NT2/D1 (cell line): Measurements from ENCODE around the gene TUT4.

Experiments used
- SUZ12 ChIP-seq: IDR thresholded peaks from 2 replicates; pipeline ENCODE4 v1.6.1; 2011; ENCODE audit not compliant: insufficient read length, insufficient read depth; ENCODE audit errors: extremely low read depth
- YY1 ChIP-seq: IDR thresholded peaks from 2 replicates; pipeline ENCODE4 v1.6.1; 2011; ENCODE audit not compliant: insufficient read length, insufficient read depth

DNA sequence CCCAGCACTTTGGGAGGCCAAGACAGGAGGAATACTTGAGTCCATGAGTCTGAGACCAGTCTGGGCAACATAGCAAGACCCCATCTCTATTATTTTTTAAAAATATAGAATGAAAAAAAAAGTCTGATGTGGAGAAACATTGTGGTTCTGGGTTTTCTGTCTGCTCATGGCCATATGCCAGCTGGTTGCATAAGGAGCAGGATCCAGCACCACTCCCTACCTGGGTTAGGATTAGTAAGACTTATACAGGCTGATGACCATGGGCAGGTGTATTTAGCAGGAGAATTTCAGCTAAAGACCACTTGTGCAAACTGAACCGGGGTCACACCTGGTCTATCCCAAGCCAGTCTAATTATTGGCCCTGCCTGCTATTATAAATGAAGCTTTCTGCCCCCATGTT, 32.6 kb upstream of the TUT4 start:
- TF ChIP-seq SUZ12: no peak
- TF ChIP-seq YY1: no peak
